Gastroesophageal sphincter (tissue), 4 donors: ENCODE measurements around the gene GPX4. TPM values are rescaled to one million over a fixed set of nuclear protein-coding genes. Genes with fewer than 3 reads are reported as not detected.

Source experiments
- ATAC-seq: fragments of 150-250 bp; one replicate; pipeline ENCODE4 v1.9.1; 2016; ENCODE audit warnings: mild to moderate bottlenecking, moderate library complexity
- H3K27ac ChIP-seq, 4 donors: fragments of 200-600 bp; sonication (generic) in 3 of 4; 1 replicate in 3 of 4; 2 replicates in 1 of 4; pipeline ENCODE4 v1.5.1; 2016 to 2019
- H3K27me3 ChIP-seq: fragments of 200-600 bp; sonication (generic); one replicate; pipeline ENCODE4 v1.5.1; 2019
- H3K36me3 ChIP-seq, 2 donors: fragments of 200-600 bp; sonication (generic); one replicate each; pipeline ENCODE4 v1.5.1; 2019; ENCODE audit warnings: control low read depth in 1 of 2
- H3K4me1 ChIP-seq, 3 donors: fragments of 200-600 bp; sonication (generic); 1 replicate in 2 of 3; 2 replicates in 1 of 3; pipeline ENCODE4 v1.5.1; 2016 to 2019; ENCODE audit warnings: control low read depth in 2 of 3
- H3K4me3 ChIP-seq, 2 donors: fragments of 200-600 bp; sonication (generic); one replicate each; pipeline ENCODE4 v1.5.1; 2019; ENCODE audit warnings: mild to moderate bottlenecking in 1 of 2, moderate library complexity in 1 of 2
- H3K9me3 ChIP-seq, 3 donors: fragments of 200-600 bp; sonication (generic); one replicate each; pipeline ENCODE4 v1.5.1; 2017 to 2019; ENCODE audit warnings: control low read depth in 2 of 3
- EP300 ChIP-seq: sonication (generic); formaldehyde crosslinking; IDR thresholded peaks from one replicate; pipeline ENCODE4 v1.6.1; 2017; ENCODE audit warnings: antibody characterized with exemption, mild to moderate bottlenecking
- POLR2A ChIP-seq, 2 donors: fragments of 450-650 bp; IDR thresholded peaks; one replicate each; pipeline ENCODE4 v1.6.1; 2017; ENCODE audit warnings: antibody characterized with exemption in 2 of 2, mild to moderate bottlenecking in 2 of 2, moderate library complexity in 1 of 2
- POLR2AphosphoS5 ChIP-seq: sonication (generic); formaldehyde crosslinking; IDR thresholded peaks from one replicate; pipeline ENCODE4 v1.6.1; 2017; ENCODE audit warnings: antibody characterized with exemption
- WGBS, 2 donors: methylation state at CpG; one replicate each; pipeline ENCODE4 v1.1.5; 2018; ENCODE audit warnings: low coverage in 1 of 2; 5-methylcytosine and 5-hydroxymethylcytosine counted together
- total RNA-seq, 4 donors: library from RNA; depleted of rRNA; stranded (reverse); fragments of >200 nt; gene quantifications; one replicate each; pipeline ENCODE4 v1.1.0, GENCODE V29; 2016
- TF ChIP-seq, protein P1 (sequence below), 4 experiments: fragments of 200-600 bp in 2 of 4; fragments of 450-650 bp in 2 of 4; sonication (generic) in 1 of 4; IDR thresholded peaks; one replicate each; pipeline ENCODE4 v1.5.1; 2017 to 2019; ENCODE audit warnings: antibody characterized with exemption in 4 of 4, mild to moderate bottlenecking in 2 of 4, moderate library complexity in 2 of 4

The GPX4 gene
- total RNA-seq, 4 donors from 2014 or later, result 311 to 452 (median 349) TPM

DNA sequence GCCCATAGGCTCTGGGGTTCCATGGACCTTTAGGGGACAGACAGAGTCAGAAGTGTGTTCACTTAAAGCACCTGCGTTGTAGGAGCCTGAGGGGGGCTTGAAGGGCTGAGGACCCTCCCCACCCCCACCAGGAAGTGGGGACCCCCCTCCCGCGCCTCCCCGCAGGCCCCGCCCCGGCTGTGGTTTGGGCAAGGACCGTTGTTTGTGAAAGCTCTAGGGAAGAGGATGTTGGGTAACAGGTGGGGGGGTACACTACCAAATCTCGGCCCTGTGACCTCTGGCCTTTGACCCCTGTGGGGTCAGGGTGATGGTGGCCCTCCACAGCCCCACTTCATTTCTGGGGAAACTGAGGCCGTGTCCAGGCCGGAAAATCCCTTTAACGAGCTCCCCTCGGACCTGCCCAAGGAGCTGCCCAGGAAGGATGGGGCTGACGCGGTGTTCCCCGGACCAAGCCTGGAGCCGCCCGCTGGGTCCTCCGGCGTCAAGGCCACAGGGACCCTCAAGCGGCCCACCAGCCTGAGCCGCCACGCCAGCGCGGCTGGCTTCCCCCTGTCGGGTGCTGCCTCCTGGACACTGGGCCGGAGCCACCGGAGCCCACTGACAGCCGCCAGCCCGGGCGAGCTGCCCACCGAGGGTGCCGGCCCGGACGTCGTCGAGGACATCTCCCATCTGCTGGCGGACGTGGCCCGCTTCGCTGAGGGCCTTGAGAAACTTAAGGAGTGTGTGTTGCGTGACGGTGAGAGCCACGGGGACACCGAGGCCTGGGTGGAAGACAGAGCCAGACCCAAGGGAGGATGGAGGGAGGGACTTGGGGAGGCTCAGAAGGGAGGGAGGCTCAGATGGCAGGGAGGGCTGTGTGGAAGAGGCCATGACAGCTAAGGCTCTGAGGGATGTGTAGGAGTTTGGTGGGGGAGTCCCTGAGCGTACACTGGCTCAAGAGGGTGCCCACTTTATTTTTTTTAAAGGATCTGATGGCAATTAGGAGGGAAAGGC, 35.5 kb upstream of the GPX4 start:
- no peaks in the 10 kb centered on the region for H3K9me3 ChIP-seq
- H3K4me3 ChIP-seq, result peak overlapping the region in 1 of 2 donors; percentile 49
- TF ChIP-seq POLR2A (IDR thresholded peaks at IDR 0.05) (no peak), POLR2AphosphoS5 (no peak), EP300 (no peak)
- TF ChIP-seq, protein P1, sequence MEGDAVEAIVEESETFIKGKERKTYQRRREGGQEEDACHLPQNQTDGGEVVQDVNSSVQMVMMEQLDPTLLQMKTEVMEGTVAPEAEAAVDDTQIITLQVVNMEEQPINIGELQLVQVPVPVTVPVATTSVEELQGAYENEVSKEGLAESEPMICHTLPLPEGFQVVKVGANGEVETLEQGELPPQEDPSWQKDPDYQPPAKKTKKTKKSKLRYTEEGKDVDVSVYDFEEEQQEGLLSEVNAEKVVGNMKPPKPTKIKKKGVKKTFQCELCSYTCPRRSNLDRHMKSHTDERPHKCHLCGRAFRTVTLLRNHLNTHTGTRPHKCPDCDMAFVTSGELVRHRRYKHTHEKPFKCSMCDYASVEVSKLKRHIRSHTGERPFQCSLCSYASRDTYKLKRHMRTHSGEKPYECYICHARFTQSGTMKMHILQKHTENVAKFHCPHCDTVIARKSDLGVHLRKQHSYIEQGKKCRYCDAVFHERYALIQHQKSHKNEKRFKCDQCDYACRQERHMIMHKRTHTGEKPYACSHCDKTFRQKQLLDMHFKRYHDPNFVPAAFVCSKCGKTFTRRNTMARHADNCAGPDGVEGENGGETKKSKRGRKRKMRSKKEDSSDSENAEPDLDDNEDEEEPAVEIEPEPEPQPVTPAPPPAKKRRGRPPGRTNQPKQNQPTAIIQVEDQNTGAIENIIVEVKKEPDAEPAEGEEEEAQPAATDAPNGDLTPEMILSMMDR (IDR thresholded peaks at IDR 0.05), result no peak
- peaks cover 92% of the 10 kb centered on the region for H3K27me3 ChIP-seq
- WGBS, 2 donors, result 53 to 92% methylated on average over 1 to 5 of the region's 45 CpGs
- peaks cover 0 to 61% (median 21%) of the 10 kb centered on the region in 3 donors for H3K4me1 ChIP-seq
- H3K36me3 ChIP-seq, result no peaks in the 10 kb centered on the region
- H3K27ac ChIP-seq, result peak overlapping the region in 3 of 4 donors; percentile 37 to 66 (median 47)
- ATAC-seq, result no peak

DNA sequence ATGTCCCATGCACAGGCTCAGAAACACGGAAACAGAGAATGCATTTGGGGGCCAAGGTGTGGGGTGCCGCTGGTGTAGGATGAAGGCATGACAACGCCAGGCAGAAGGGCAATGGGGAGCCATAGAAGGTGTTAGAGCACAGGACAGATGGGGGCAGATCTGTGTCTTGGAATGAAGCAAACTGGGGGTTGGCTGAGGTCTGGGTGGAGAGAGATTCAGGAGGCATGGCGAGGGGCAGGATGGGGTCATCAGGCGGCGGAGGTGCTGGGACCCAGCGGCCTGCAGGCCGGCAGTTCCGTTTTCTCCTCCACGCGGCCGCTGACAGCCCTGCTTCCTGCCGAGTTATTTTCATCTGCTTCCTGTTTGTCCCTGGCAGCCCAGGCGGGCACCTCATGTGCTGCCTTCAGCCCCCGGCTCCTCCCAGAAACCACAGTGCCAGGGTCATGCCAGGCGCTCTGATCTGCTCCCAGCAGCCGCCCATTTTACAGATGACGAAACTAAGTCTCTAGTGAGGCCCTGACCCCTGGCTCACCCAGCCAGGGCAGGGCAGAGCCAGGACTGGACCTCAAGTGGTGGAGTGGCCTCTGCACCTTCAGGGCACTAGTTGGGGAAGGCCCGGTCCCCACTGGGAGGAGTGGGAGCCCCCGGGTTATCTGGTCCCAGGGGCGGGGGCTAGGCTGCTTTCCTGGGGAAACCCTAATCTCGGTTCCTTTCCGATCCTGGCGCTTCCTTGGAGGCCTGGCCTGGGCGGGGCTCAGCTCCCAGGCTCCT, 34.6 kb upstream of the GPX4 start:
- Histone ChIP-seq H3K36me3 (no peaks in the 10 kb centered on the region), H3K9me3 (no peaks in the 10 kb centered on the region), H3K4me3 (peak overlapping the region in 1 of 2 donors; percentile 49), H3K27ac (peak overlapping the region in 1 of 4 donors; percentile 66), H3K27me3 (peaks cover 94% of the 10 kb centered on the region), H3K4me1 (peaks cover 0 to 61% (median 21%) of the 10 kb centered on the region in 3 donors)
- TF ChIP-seq POLR2A (IDR thresholded peaks at IDR 0.05), result no peak
- 60% methylated on average over 11 to 15 of the region's 25 CpGs for WGBS, 2 donors
- ATAC-seq, result peak; percentile 34

DNA sequence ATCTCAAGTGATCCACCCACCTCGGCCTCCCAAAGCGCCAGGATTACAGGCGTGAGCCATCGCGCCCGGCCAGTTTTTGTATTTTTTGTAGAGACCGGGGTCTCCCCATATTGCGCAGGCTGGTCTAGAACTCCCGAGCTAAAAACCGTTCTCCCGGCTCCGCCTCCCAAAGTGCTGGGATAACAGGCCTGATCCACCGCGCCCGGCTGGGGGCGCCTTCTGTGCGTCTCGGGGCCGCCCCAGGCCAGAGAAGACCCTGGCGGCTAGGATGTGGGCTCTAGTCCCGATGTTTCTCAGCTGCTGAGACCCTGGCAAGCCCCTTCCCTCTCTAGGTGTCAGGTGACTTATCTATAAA, 33.2 kb upstream of the GPX4 start:
- Histone ChIP-seq H3K27ac (no peak overlapping the region), H3K36me3 (no peaks in the 10 kb centered on the region), H3K4me3 (no peak overlapping the region), H3K9me3 (no peaks in the 10 kb centered on the region), H3K27me3 (peaks cover 80% of the 10 kb centered on the region), H3K4me1 (peaks cover 0 to 48% (median 12%) of the 10 kb centered on the region in 3 donors)
- TF ChIP-seq, protein P1 (IDR thresholded peaks at IDR 0.05), result no peak
- TF ChIP-seq POLR2AphosphoS5, result no peak
- no peak for TF ChIP-seq POLR2A (IDR thresholded peaks at IDR 0.05)
- no peak for TF ChIP-seq EP300
- no peak for ATAC-seq
- WGBS, 2 donors, result 13% methylated on average over 7 of the region's 21 CpGs; no CpG with 5 or more reads in 1 of the 2 donors

DNA sequence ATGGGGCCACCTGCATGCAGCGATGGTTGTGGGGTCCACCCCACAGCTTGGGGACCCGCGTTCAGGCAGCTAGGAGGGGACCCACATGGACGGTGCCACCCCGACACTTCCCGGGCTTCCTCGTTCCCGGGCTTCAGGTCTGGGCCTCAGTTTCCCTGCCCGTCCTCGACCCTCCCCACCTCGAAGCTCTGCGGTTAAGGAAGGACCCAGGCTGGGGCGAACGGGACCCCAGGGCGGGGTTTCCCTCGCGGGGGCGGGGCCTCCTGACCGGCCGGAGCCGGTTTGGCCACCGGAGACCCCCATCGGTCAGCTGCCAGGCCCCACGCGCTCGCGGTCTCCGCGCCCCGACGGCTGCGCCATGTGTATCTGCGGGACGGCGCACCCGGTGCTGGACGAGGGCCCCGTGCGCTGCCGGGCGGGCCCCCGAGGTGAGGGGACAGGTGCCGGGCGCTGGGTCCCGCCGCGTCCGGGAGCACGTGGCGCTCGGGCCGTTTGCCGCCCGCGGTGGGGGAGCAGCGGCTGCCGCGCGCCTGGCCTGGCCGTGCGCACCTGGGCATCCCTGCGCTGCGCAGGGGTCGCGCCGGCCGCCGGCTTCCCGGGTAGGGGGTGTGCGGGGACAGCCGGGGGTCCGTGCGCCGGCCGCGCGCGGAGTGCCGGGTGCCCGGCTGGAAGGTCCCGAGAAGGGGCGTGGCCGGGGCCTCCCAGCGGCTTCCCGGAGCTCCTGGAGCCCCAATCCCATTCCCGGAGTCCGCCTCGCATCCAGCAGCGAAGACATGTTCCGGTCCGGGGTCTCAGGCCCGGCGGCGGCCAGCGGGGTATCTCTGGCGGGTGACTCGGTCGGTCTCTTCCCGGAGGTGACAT, 32.6 kb upstream of the GPX4 start:
- Histone ChIP-seq H3K27me3 (peaks cover 74% of the 10 kb centered on the region), H3K9me3 (no peaks in the 10 kb centered on the region), H3K36me3 (no peaks in the 10 kb centered on the region), H3K4me3 (peak overlapping the region in 1 of 2 donors; percentile 22), H3K27ac (no peak overlapping the region), H3K4me1 (peaks cover 0 to 42% (median 12%) of the 10 kb centered on the region in 3 donors)
- no peak for ATAC-seq
- TF ChIP-seq EP300 (no peak), POLR2AphosphoS5 (no peak), POLR2A (IDR thresholded peaks at IDR 0.05) (no peak)
- WGBS, 2 donors, result 4% methylated on average over 10 of the region's 99 CpGs; no CpG with 5 or more reads in 1 of the 2 donors

DNA sequence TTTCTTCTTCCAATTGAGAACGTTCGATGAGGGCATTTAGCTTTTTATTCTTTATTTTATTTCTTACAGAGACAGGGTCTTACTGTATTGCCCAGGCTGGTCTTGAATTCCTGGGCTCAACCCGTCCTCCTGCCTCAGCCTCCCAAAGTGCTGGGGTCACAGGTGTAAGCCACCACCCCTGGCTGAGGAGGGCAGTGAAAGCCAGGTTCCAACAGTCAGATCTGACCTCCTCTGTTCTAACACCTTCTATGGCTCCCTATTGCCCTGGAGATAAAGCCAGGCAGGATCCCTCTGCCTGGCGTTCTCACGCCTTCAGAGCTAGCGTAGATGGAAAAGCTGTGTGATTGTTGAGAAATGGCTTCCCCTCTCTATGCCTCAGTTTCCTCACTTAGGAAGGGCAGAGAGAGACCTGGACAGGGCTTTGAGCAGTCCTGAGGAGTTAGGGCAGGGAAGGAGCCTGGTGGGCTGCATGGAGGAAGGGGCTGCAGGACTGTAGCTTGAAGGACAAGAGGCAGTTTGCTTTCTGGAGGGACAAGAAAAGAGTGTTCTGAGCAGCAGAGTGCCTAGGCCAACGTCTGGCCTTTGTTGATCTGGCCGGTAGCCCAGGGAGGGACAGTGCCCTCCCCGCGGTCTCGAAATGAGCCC, 31.3 kb upstream of the GPX4 start:
- no peaks in the 10 kb centered on the region for H3K36me3 ChIP-seq
- no peaks in the 10 kb centered on the region for H3K9me3 ChIP-seq
- TF ChIP-seq POLR2AphosphoS5, result no peak
- TF ChIP-seq POLR2A (IDR thresholded peaks at IDR 0.05), result no peak
- TF ChIP-seq, protein P1 (IDR thresholded peaks at IDR 0.05), result no peak
- no peak for TF ChIP-seq EP300
- H3K27me3 ChIP-seq, result peaks cover 61% of the 10 kb centered on the region
- H3K4me3 ChIP-seq, result no peak overlapping the region
- no peak for ATAC-seq
- H3K27ac ChIP-seq, result no peak overlapping the region
- WGBS, 2 donors, result 78 to 85% methylated on average over 3 to 6 of the region's 11 CpGs
- H3K4me1 ChIP-seq, result peaks cover 0 to 28% (median 2%) of the 10 kb centered on the region in 3 donors
